GM20000 (cell line): ENCODE results near the gene M6PR.
"Not testable (repeated sequence)": the region's sequence is repeated elsewhere in the genome, so short reads cannot be mapped to it uniquely, and the experiment has no call there.

Experiments used
- DNase-seq: peaks from one replicate; pipeline ENCODE4 v3.0.0; 2012; ENCODE audit warnings: low spot score
- CTCF ChIP-seq: IDR thresholded peaks from 2 replicates; pipeline ENCODE4 v1.5.1; 2012; ENCODE audit warnings: mild to moderate bottlenecking, control low read depth; ENCODE audit errors: extremely low read depth, missing control alignments

M6PR gene

GRCh38 chr12:8941691-8942478, 7.6 kb downstream of the M6PR start:
- DNase-seq: no peak
- no peak for TF ChIP-seq CTCF

GRCh38 chr12:8937842-8938442, 11.5 kb downstream of the M6PR start:
- DNase-seq: not testable (repeated sequence)

- DNase-seq: no peak
- TF ChIP-seq CTCF: no peak
Measured at GRCh38 chr12:8936735-8937134, 12.7 kb downstream of the M6PR start.

GRCh38 chr12:8934080-8934479, 15.4 kb downstream of the M6PR start:
- not testable (repeated sequence) for DNase-seq

GRCh38 chr12:8932464-8932863, 17.0 kb downstream of the M6PR start:
- DNase-seq: not testable (repeated sequence)

GRCh38 chr12:8930655-8931323, 18.7 kb downstream of the M6PR start:
- DNase-seq: not testable (repeated sequence)

- no peak for TF ChIP-seq CTCF
- no peak for DNase-seq
Measured at GRCh38 chr12:8922544-8922943, 26.9 kb downstream of the M6PR start.

GRCh38 chr12:8919643-8920042, 29.8 kb downstream of the M6PR start:
- not testable (repeated sequence) for DNase-seq

- no peak for DNase-seq
- TF ChIP-seq CTCF: no peak
Measured at GRCh38 chr12:8917751-8918150, 31.7 kb downstream of the M6PR start.

- no peak for TF ChIP-seq CTCF
- DNase-seq: no peak
Measured at GRCh38 chr12:8917031-8917430, 32.4 kb downstream of the M6PR start.
